HFF-Myc (cell line): ENCODE data around the gene PDE4D.
"Not testable (repeated sequence)": the region's sequence is repeated elsewhere in the genome, so short reads cannot be mapped to it uniquely, and the experiment has no call there.

ENCODE experiments used
- DNase-seq: peaks from one replicate; pipeline ENCODE4 v3.0.0-alpha.2; 2011; ENCODE audit warnings: low read depth; ENCODE audit errors: extremely low read depth
- H3K4me3 ChIP-seq: replicated peaks from 2 replicates; pipeline ENCODE4 v1.5.1; 2011; ENCODE audit warnings: low read depth, mild to moderate bottlenecking, control low read depth, low read length
- CTCF ChIP-seq: IDR thresholded peaks from 2 replicates; pipeline ENCODE4 v1.5.1; 2012; ENCODE audit warnings: mild to moderate bottlenecking, low read depth, low read length, control low read depth; ENCODE audit errors: missing control alignments

Gene PDE4D

GRCh38 chr5:59789197-59789596 is 104.3 kb downstream of the PDE4D start:
- no peak for TF ChIP-seq CTCF
- no peak for DNase-seq
- no peak overlapping the region for H3K4me3 ChIP-seq

GRCh38 chr5:59786334-59786805 is 107.2 kb downstream of the PDE4D start:
- H3K4me3 ChIP-seq: no peak overlapping the region
- peak; percentile 64 for DNase-seq
- TF ChIP-seq CTCF: no peak

- no peak for DNase-seq
- no peak for TF ChIP-seq CTCF
- no peak overlapping the region for H3K4me3 ChIP-seq
Observed at GRCh38 chr5:59785676-59786333, 107.7 kb downstream of the PDE4D start.

- not testable (repeated sequence) for DNase-seq, H3K4me3 ChIP-seq
Observed at GRCh38 chr5:59784708-59785107, 108.8 kb downstream of the PDE4D start.

GRCh38 chr5:59783264-59783663 is 110.3 kb downstream of the PDE4D start:
- no peak overlapping the region for H3K4me3 ChIP-seq
- DNase-seq: no peak
- TF ChIP-seq CTCF: no peak

GRCh38 chr5:59782856-59783255 is 110.7 kb downstream of the PDE4D start:
- no peak overlapping the region for H3K4me3 ChIP-seq
- DNase-seq: no peak
- no peak for TF ChIP-seq CTCF

- no peak for DNase-seq
- no peak overlapping the region for H3K4me3 ChIP-seq
- TF ChIP-seq CTCF: no peak
Observed at GRCh38 chr5:59779453-59779852, 114.1 kb downstream of the PDE4D start.
